ENCODE data around the gene BACH2.

Gene BACH2

GRCh38 chr6:90233213-90233612 is 63.4 kb downstream of the BACH2 start:
- TF ChIP-seq SIN3A (IDR thresholded peaks at IDR 0.05; ENCODE audit: borderline replicate concordance, insufficient read depth, low read length) (no peak), POLR2AphosphoS5 (IDR thresholded peaks at IDR 0.05; ENCODE audit: low read depth, low read length) (no peak), TAF1 (IDR thresholded peaks at IDR 0.05; ENCODE audit: borderline replicate concordance, insufficient read depth, low read length) (no peak), REST (IDR thresholded peaks at IDR 0.05; ENCODE audit: insufficient read depth in 1 of 2, low read depth in 2 of 2, low read length in 2 of 2) (no peak), FOXP2 (optimal IDR thresholded peaks at IDR 0.05; ENCODE audit: borderline replicate concordance, extremely low read depth, extremely low read length, insufficient read depth) (no peak)

- TF ChIP-seq FOXP2 (optimal IDR thresholded peaks at IDR 0.05; ENCODE audit: borderline replicate concordance, extremely low read depth, extremely low read length, insufficient read depth): no peak
- no peak for TF ChIP-seq POLR2AphosphoS5 (IDR thresholded peaks at IDR 0.05; ENCODE audit: low read depth, low read length)
- no peak for TF ChIP-seq TAF1 (IDR thresholded peaks at IDR 0.05; ENCODE audit: borderline replicate concordance, insufficient read depth, low read length)
- TF ChIP-seq REST (IDR thresholded peaks at IDR 0.05; ENCODE audit: insufficient read depth in 1 of 2, low read depth in 2 of 2, low read length in 2 of 2): no peak
- TF ChIP-seq SIN3A (IDR thresholded peaks at IDR 0.05; ENCODE audit: borderline replicate concordance, insufficient read depth, low read length): no peak
Observed at GRCh38 chr6:90231798-90232197, 64.8 kb downstream of the BACH2 start.

GRCh38 chr6:90231308-90231707 is 65.3 kb downstream of the BACH2 start:
- TF ChIP-seq POLR2AphosphoS5 (IDR thresholded peaks at IDR 0.05; ENCODE audit: low read depth, low read length) (no peak), REST (IDR thresholded peaks at IDR 0.05; ENCODE audit: insufficient read depth in 1 of 2, low read depth in 2 of 2, low read length in 2 of 2) (no peak), FOXP2 (optimal IDR thresholded peaks at IDR 0.05; ENCODE audit: borderline replicate concordance, extremely low read depth, extremely low read length, insufficient read depth) (no peak), TAF1 (IDR thresholded peaks at IDR 0.05; ENCODE audit: borderline replicate concordance, insufficient read depth, low read length) (no peak), SIN3A (IDR thresholded peaks at IDR 0.05; ENCODE audit: borderline replicate concordance, insufficient read depth, low read length) (no peak)

- TF ChIP-seq TAF1 (IDR thresholded peaks at IDR 0.05; ENCODE audit: borderline replicate concordance, insufficient read depth, low read length) (no peak), POLR2AphosphoS5 (IDR thresholded peaks at IDR 0.05; ENCODE audit: low read depth, low read length) (no peak), REST (IDR thresholded peaks at IDR 0.05; ENCODE audit: insufficient read depth in 1 of 2, low read depth in 2 of 2, low read length in 2 of 2) (no peak), FOXP2 (optimal IDR thresholded peaks at IDR 0.05; ENCODE audit: borderline replicate concordance, extremely low read depth, extremely low read length, insufficient read depth) (no peak), SIN3A (IDR thresholded peaks at IDR 0.05; ENCODE audit: borderline replicate concordance, insufficient read depth, low read length) (no peak)
Observed at GRCh38 chr6:90230548-90231215, 66.0 kb downstream of the BACH2 start.

Measured in PFSK-1 (cell line).